ENCODE results near the gene SARDH. TPM values are rescaled to one million over a fixed set of nuclear protein-coding genes. Genes with fewer than 3 reads are reported as not detected.

SARDH gene
- total RNA-seq, 3 donors from 2014 or later, result 0.16 to 2.0 (median 1.0) TPM

GRCh38 chr9:133717113-133718031 is 20.8 kb downstream of the SARDH start:
- Histone ChIP-seq H3K4me1 (no peaks in the 10 kb centered on the region), H3K36me3 (no peaks in the 10 kb centered on the region), H3K4me3 (no peak overlapping the region), H3K27me3 (peaks cover 0 to 3% of the 10 kb centered on the region in 2 donors), H3K9me3 (no peaks in the 10 kb centered on the region), H3K27ac (peak overlapping the region in 1 of 2 donors; percentile 58)
- intact Hi-C loops (cut with DNase I; ENCODE audit: low total_unique reads), result loop anchor here (10.0 kb wide), 1 partner anchor 183 kb away; the partner anchor contains the start of gene ADAMTSL2
- DNase-seq (ENCODE audit: low spot score in 2 of 2), result no peak
- TF ChIP-seq POLR2AphosphoS5 (IDR thresholded peaks at IDR 0.05), result no peak
- TF ChIP-seq CTCF (IDR thresholded peaks at IDR 0.05), result no peak
- TF ChIP-seq POLR2A (IDR thresholded peaks at IDR 0.05), result no peak

- Histone ChIP-seq H3K9me3 (no peaks in the 10 kb centered on the region), H3K27me3 (peaks cover 0 to 3% of the 10 kb centered on the region in 2 donors), H3K27ac (peak overlapping the region in 1 of 2 donors; percentile 58), H3K4me1 (no peaks in the 10 kb centered on the region), H3K36me3 (no peaks in the 10 kb centered on the region), H3K4me3 (no peak overlapping the region)
- no peak for DNase-seq (ENCODE audit: low spot score in 2 of 2)
- intact Hi-C loops (cut with DNase I; ENCODE audit: low total_unique reads), result loop anchor here (10.0 kb wide), 1 partner anchor 182 kb away; the partner anchor contains the start of gene ADAMTSL2
- TF ChIP-seq CTCF (IDR thresholded peaks at IDR 0.05) (no peak), POLR2A (IDR thresholded peaks at IDR 0.05) (no peak), POLR2AphosphoS5 (IDR thresholded peaks at IDR 0.05) (no peak)
These were observed 21.5 kb downstream of the SARDH start for GRCh38 chr9:133716564-133717112.

GRCh38 chr9:133715866-133716563 is 22.1 kb downstream of the SARDH start:
- TF ChIP-seq CTCF (IDR thresholded peaks at IDR 0.05), result peak in 1 of 3 donors; percentile 10
- TF ChIP-seq POLR2AphosphoS5 (IDR thresholded peaks at IDR 0.05), result no peak
- TF ChIP-seq POLR2A (IDR thresholded peaks at IDR 0.05), result no peak
- intact Hi-C loops (cut with DNase I; ENCODE audit: low total_unique reads), result loop anchor here (10.0 kb wide), 1 partner anchor 181 kb away; the partner anchor contains the start of gene ADAMTSL2
- H3K4me3 ChIP-seq, result no peak overlapping the region
- no peaks in the 10 kb centered on the region for H3K36me3 ChIP-seq
- peak overlapping the region in 1 of 2 donors; percentile 58 for H3K27ac ChIP-seq
- no peaks in the 10 kb centered on the region for H3K4me1 ChIP-seq
- no peak for DNase-seq (ENCODE audit: low spot score in 2 of 2)
- H3K27me3 ChIP-seq, result peaks cover 0 to 3% of the 10 kb centered on the region in 2 donors
- no peaks in the 10 kb centered on the region for H3K9me3 ChIP-seq

- DNase-seq (ENCODE audit: low spot score in 2 of 2), result no peak
These were observed 22.8 kb downstream of the SARDH start for GRCh38 chr9:133715295-133715865.

More at GRCh38 chr9:133715295-133715865, 22.8 kb downstream of the SARDH start:
- intact Hi-C loops (cut with DNase I; ENCODE audit: low total_unique reads), result loop anchor here (10.0 kb wide), 1 partner anchor 181 kb away; the partner anchor contains the start of gene ADAMTSL2
- Histone ChIP-seq H3K4me3 (no peak overlapping the region), H3K4me1 (no peaks in the 10 kb centered on the region), H3K27ac (peak overlapping the region in 1 of 2 donors; percentile 58), H3K36me3 (no peaks in the 10 kb centered on the region), H3K9me3 (no peaks in the 10 kb centered on the region), H3K27me3 (peaks cover 0 to 3% of the 10 kb centered on the region in 2 donors)
- TF ChIP-seq POLR2AphosphoS5 (IDR thresholded peaks at IDR 0.05) (no peak), POLR2A (IDR thresholded peaks at IDR 0.05) (no peak), CTCF (IDR thresholded peaks at IDR 0.05) (no peak)

Data from breast epithelium (tissue), 4 donors.